ENCODE data around the gene AFAP1. TPM values are rescaled to one million over a fixed set of nuclear protein-coding genes. Genes with fewer than 3 reads are reported as not detected.

AFAP1 gene
- polyA plus RNA-seq, 3 donors, result not detected

- H2AFZ ChIP-seq (ENCODE audit: insufficient read depth, low read depth, low read length, poor library complexity, severe bottlenecking), result no peak overlapping the region
- WGBS (ENCODE audit: insufficient coverage), result no CpG with 5 or more reads among the region's 1 CpG
- no peak for TF ChIP-seq CTCF (IDR thresholded peaks at IDR 0.05)
- no peaks in the 10 kb centered on the region for H3K9me3 ChIP-seq (replicated peaks in 1 of 2; ENCODE audit: control insufficient read depth in 1 of 2, insufficient read depth in 1 of 2, low read length in 2 of 2)
- no peak overlapping the region for H3K4me3 ChIP-seq (replicated peaks in 1 of 3; ENCODE audit: low read depth in 2 of 3, low read length in 3 of 3)
- H3K27me3 Mint-ChIP-seq (ENCODE audit: low read depth in 3 of 3), result peaks cover 16 to 19% (median 19%) of the 10 kb centered on the region in 3 donors
- intact Hi-C loops (cut with micrococcal nuclease), result no loop called here
- no peak overlapping the region for H3K9ac ChIP-seq (ENCODE audit: insufficient read depth, low read length, poor library complexity, severe bottlenecking)
- peak overlapping the region in 1 of 7 donors; percentile 14 for H3K27ac Mint-ChIP-seq
- peaks cover 2 to 3% of the 10 kb centered on the region in 2 donors for H3K27me3 ChIP-seq (ENCODE audit: control insufficient read depth in 2 of 2, insufficient read depth in 2 of 2, low read length in 2 of 2)
- H3K4me2 ChIP-seq (replicated peaks; ENCODE audit: extremely low read depth, low read length, poor library complexity, severe bottlenecking), result no peak overlapping the region
- H3K36me3 ChIP-seq (replicated peaks in 1 of 2; ENCODE audit: control insufficient read depth in 1 of 2, insufficient read depth in 2 of 2, low read length in 2 of 2), result no peaks in the 10 kb centered on the region
- no peak overlapping the region for H3K4me3 Mint-ChIP-seq
- peaks cover 0 to 4% (median 0%) of the 10 kb centered on the region in 7 donors for H3K9me3 Mint-ChIP-seq
- no peaks in the 10 kb centered on the region for H4K20me1 ChIP-seq (ENCODE audit: insufficient read depth, low read length)
- peaks cover 0 to 10% of the 10 kb centered on the region in 2 donors for H3K4me1 ChIP-seq (ENCODE audit: control insufficient read depth in 1 of 2, insufficient read depth in 2 of 2, low read length in 2 of 2)
- H3K36me3 Mint-ChIP-seq, result no peaks in the 10 kb centered on the region
- H3K79me2 ChIP-seq (ENCODE audit: insufficient read depth, low read length), result no peaks in the 10 kb centered on the region
- peaks cover 24% of the 10 kb centered on the region for H3K4me1 Mint-ChIP-seq
- no peak overlapping the region for H3K27ac ChIP-seq (ENCODE audit: low read depth in 1 of 2, low read length in 2 of 2)
- DNase-seq, result no peak
Measured at GRCh38 chr4:7912826-7913225, 26.8 kb downstream of the AFAP1 start.

GRCh38 chr4:7910952-7911578, 28.6 kb downstream of the AFAP1 start:
- Histone ChIP-seq H3K79me2 (ENCODE audit: insufficient read depth, low read length) (no peaks in the 10 kb centered on the region), H3K4me2 (replicated peaks; ENCODE audit: extremely low read depth, low read length, poor library complexity, severe bottlenecking) (no peak overlapping the region), H3K9me3 (replicated peaks in 1 of 2; ENCODE audit: control insufficient read depth in 1 of 2, insufficient read depth in 1 of 2, low read length in 2 of 2) (no peaks in the 10 kb centered on the region), H3K4me1 (ENCODE audit: control insufficient read depth in 1 of 2, insufficient read depth in 2 of 2, low read length in 2 of 2) (peaks cover 0 to 10% of the 10 kb centered on the region in 2 donors), H4K20me1 (ENCODE audit: insufficient read depth, low read length) (no peaks in the 10 kb centered on the region), H3K4me3 (replicated peaks in 1 of 3; ENCODE audit: low read depth in 2 of 3, low read length in 3 of 3) (no peak overlapping the region), H3K27me3 (ENCODE audit: control insufficient read depth in 2 of 2, insufficient read depth in 2 of 2, low read length in 2 of 2) (peaks cover 2 to 3% of the 10 kb centered on the region in 2 donors), H3K36me3 (replicated peaks in 1 of 2; ENCODE audit: control insufficient read depth in 1 of 2, insufficient read depth in 2 of 2, low read length in 2 of 2) (no peaks in the 10 kb centered on the region), H2AFZ (ENCODE audit: insufficient read depth, low read depth, low read length, poor library complexity, severe bottlenecking) (no peak overlapping the region), H3K27ac (ENCODE audit: low read depth in 1 of 2, low read length in 2 of 2) (no peak overlapping the region), H3K9ac (ENCODE audit: insufficient read depth, low read length, poor library complexity, severe bottlenecking) (no peak overlapping the region)
- Mint-ChIP-seq H3K36me3 (no peaks in the 10 kb centered on the region), H3K4me1 (peaks cover 24% of the 10 kb centered on the region), H3K27ac (no peak overlapping the region), H3K4me3 (no peak overlapping the region), H3K27me3 (ENCODE audit: low read depth in 3 of 3) (peaks cover 18 to 25% (median 19%) of the 10 kb centered on the region in 3 donors), H3K9me3 (peaks cover 0 to 4% (median 0%) of the 10 kb centered on the region in 7 donors)
- 76% methylated on average over 4 of the region's 16 CpGs for WGBS (ENCODE audit: insufficient coverage)
- no peak for TF ChIP-seq CTCF (IDR thresholded peaks at IDR 0.05)
- intact Hi-C loops (cut with micrococcal nuclease), result no loop called here
- DNase-seq, result no peak
